Uterus (tissue), 2 donors: ENCODE measurements around the gene RBM26.

Source experiments
- POLR2A ChIP-seq, 2 donors: fragments of 450-650 bp; IDR thresholded peaks; one replicate each; pipeline ENCODE4 v1.6.1; 2016; ENCODE audit warnings: antibody characterized with exemption in 2 of 2, mild to moderate bottlenecking in 1 of 2, moderate library complexity in 1 of 2
- TF ChIP-seq, protein P1 (sequence below), 4 experiments: fragments of 200-600 bp in 2 of 4; fragments of 450-650 bp in 2 of 4; sonication (generic) in 2 of 4; IDR thresholded peaks; one replicate each; pipeline ENCODE4 v1.5.1; 2016 to 2019; ENCODE audit warnings: antibody characterized with exemption in 4 of 4, mild to moderate bottlenecking in 2 of 4, moderate library complexity in 1 of 4

DNA sequence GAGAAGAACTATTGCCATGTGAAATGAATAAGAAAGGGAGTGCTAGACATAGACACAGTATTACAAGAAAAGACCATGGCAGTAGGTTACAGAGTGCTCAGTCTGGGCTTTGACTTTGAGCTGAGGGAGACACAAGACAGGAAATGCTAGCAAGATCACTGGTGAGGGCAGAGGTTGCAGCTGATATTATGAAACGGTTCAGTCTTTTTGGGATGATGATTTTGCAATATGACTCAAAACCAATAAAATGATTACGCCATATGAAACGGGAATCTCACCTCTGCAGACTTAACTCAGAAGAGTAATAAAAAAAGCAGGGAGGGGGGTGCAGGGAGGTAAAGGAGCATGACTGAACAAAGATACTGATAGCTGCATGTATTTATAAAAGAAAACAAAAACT lies 123.1 kb downstream of the RBM26 start:
- no peak for TF ChIP-seq POLR2A (IDR thresholded peaks at IDR 0.05)
- TF ChIP-seq, protein P1, sequence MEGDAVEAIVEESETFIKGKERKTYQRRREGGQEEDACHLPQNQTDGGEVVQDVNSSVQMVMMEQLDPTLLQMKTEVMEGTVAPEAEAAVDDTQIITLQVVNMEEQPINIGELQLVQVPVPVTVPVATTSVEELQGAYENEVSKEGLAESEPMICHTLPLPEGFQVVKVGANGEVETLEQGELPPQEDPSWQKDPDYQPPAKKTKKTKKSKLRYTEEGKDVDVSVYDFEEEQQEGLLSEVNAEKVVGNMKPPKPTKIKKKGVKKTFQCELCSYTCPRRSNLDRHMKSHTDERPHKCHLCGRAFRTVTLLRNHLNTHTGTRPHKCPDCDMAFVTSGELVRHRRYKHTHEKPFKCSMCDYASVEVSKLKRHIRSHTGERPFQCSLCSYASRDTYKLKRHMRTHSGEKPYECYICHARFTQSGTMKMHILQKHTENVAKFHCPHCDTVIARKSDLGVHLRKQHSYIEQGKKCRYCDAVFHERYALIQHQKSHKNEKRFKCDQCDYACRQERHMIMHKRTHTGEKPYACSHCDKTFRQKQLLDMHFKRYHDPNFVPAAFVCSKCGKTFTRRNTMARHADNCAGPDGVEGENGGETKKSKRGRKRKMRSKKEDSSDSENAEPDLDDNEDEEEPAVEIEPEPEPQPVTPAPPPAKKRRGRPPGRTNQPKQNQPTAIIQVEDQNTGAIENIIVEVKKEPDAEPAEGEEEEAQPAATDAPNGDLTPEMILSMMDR (IDR thresholded peaks at IDR 0.05): no peak
